Measurements from ENCODE around the gene FSD2.
A peak's percentile ranks its signal among the peaks of the same experiment; 100 is the strongest.

FSD2 gene

GRCh38 chr15:82805994-82806406, at the start of gene FSD2:
TSS of gene FSD2 (minus strand) at chr15:82806069. CDS start at chr15:82787390, 18,679 bp downstream.
- H3K4me3 Mint-ChIP-seq: no peak within 1 kb of the TSS
- H3K4me1 Mint-ChIP-seq (ENCODE audit: low read depth): peaks cover 11% of the 10 kb centered on the region
- H3K27ac Mint-ChIP-seq: no peak within 1 kb of the TSS
- no peak for DNase-seq (ENCODE audit: low spot score)
- H3K9me3 Mint-ChIP-seq: no peaks in the 10 kb centered on the region
- peaks cover 6% of the 10 kb centered on the region for H3K36me3 Mint-ChIP-seq (ENCODE audit: low read depth)
- H3K27me3 Mint-ChIP-seq (ENCODE audit: low read depth): peaks cover 54% of the 10 kb centered on the region

- no peaks in the 10 kb centered on the region for H3K27me3 Mint-ChIP-seq (ENCODE audit: low read depth)
- no peak for DNase-seq (ENCODE audit: low spot score)
- H3K4me3 Mint-ChIP-seq: no peak overlapping the region
- no peak overlapping the region for H3K27ac Mint-ChIP-seq
- no peaks in the 10 kb centered on the region for H3K9me3 Mint-ChIP-seq
- peaks cover 4% of the 10 kb centered on the region for H3K4me1 Mint-ChIP-seq (ENCODE audit: low read depth)
- peaks cover 21% of the 10 kb centered on the region for H3K36me3 Mint-ChIP-seq (ENCODE audit: low read depth)
These were observed 48.7 kb upstream of the FSD2 start for GRCh38 chr15:82854554-82854953.

GRCh38 chr15:82852941-82853561, 47.2 kb upstream of the FSD2 start:
- no peak for DNase-seq (ENCODE audit: low spot score)
- no peaks in the 10 kb centered on the region for H3K27me3 Mint-ChIP-seq (ENCODE audit: low read depth)
- no peaks in the 10 kb centered on the region for H3K9me3 Mint-ChIP-seq
- H3K4me1 Mint-ChIP-seq (ENCODE audit: low read depth): peaks cover 7% of the 10 kb centered on the region
- H3K36me3 Mint-ChIP-seq (ENCODE audit: low read depth): peaks cover 27% of the 10 kb centered on the region
- H3K4me3 Mint-ChIP-seq: no peak overlapping the region
- H3K27ac Mint-ChIP-seq: no peak overlapping the region

- Mint-ChIP-seq H3K4me3 (no peak overlapping the region), H3K9me3 (no peaks in the 10 kb centered on the region), H3K27me3 (ENCODE audit: low read depth) (no peaks in the 10 kb centered on the region), H3K4me1 (ENCODE audit: low read depth) (peaks cover 7% of the 10 kb centered on the region), H3K27ac (no peak overlapping the region), H3K36me3 (ENCODE audit: low read depth) (peaks cover 27% of the 10 kb centered on the region)
- no peak for DNase-seq (ENCODE audit: low spot score)
These were observed 46.2 kb upstream of the FSD2 start for GRCh38 chr15:82851981-82852511.

GRCh38 chr15:82851306-82851850, 45.5 kb upstream of the FSD2 start:
- peaks cover 7% of the 10 kb centered on the region for H3K4me1 Mint-ChIP-seq (ENCODE audit: low read depth)
- H3K36me3 Mint-ChIP-seq (ENCODE audit: low read depth): peaks cover 32% of the 10 kb centered on the region
- H3K27ac Mint-ChIP-seq: no peak overlapping the region
- no peaks in the 10 kb centered on the region for H3K9me3 Mint-ChIP-seq
- no peak for DNase-seq (ENCODE audit: low spot score)
- no peak overlapping the region for H3K4me3 Mint-ChIP-seq
- no peaks in the 10 kb centered on the region for H3K27me3 Mint-ChIP-seq (ENCODE audit: low read depth)

- no peak overlapping the region for H3K27ac Mint-ChIP-seq
These were observed 44.9 kb upstream of the FSD2 start for GRCh38 chr15:82850731-82851130.

GRCh38 chr15:82849556-82850512, 44.0 kb upstream of the FSD2 start:
- Mint-ChIP-seq H3K27me3 (ENCODE audit: low read depth) (peaks cover 3% of the 10 kb centered on the region), H3K4me3 (no peak overlapping the region), H3K4me1 (ENCODE audit: low read depth) (peaks cover 11% of the 10 kb centered on the region), H3K27ac (no peak overlapping the region), H3K9me3 (no peaks in the 10 kb centered on the region), H3K36me3 (ENCODE audit: low read depth) (peaks cover 35% of the 10 kb centered on the region)
- DNase-seq (ENCODE audit: low spot score): peak; percentile 48

More at GRCh38 chr15:82850731-82851130, 44.9 kb upstream of the FSD2 start:
- H3K4me3 Mint-ChIP-seq: no peak overlapping the region
- H3K36me3 Mint-ChIP-seq (ENCODE audit: low read depth): peaks cover 32% of the 10 kb centered on the region
- H3K27me3 Mint-ChIP-seq (ENCODE audit: low read depth): no peaks in the 10 kb centered on the region
- no peaks in the 10 kb centered on the region for H3K9me3 Mint-ChIP-seq
- DNase-seq (ENCODE audit: low spot score): no peak
- H3K4me1 Mint-ChIP-seq (ENCODE audit: low read depth): peaks cover 7% of the 10 kb centered on the region

- Mint-ChIP-seq H3K4me1 (ENCODE audit: low read depth) (peaks cover 13% of the 10 kb centered on the region), H3K36me3 (ENCODE audit: low read depth) (peaks cover 39% of the 10 kb centered on the region), H3K27me3 (ENCODE audit: low read depth) (peaks cover 6% of the 10 kb centered on the region), H3K9me3 (no peaks in the 10 kb centered on the region), H3K4me3 (no peak overlapping the region), H3K27ac (no peak overlapping the region)
- DNase-seq (ENCODE audit: low spot score): no peak
These were observed 42.5 kb upstream of the FSD2 start for GRCh38 chr15:82848241-82848993.

- no peak for DNase-seq (ENCODE audit: low spot score)
- H3K36me3 Mint-ChIP-seq (ENCODE audit: low read depth): peaks cover 39% of the 10 kb centered on the region
- H3K9me3 Mint-ChIP-seq: no peaks in the 10 kb centered on the region
- no peak overlapping the region for H3K27ac Mint-ChIP-seq
- peaks cover 13% of the 10 kb centered on the region for H3K4me1 Mint-ChIP-seq (ENCODE audit: low read depth)
- H3K27me3 Mint-ChIP-seq (ENCODE audit: low read depth): peaks cover 6% of the 10 kb centered on the region
- H3K4me3 Mint-ChIP-seq: no peak overlapping the region
These were observed 41.8 kb upstream of the FSD2 start for GRCh38 chr15:82847703-82848102.

GRCh38 chr15:82846621-82847020, 40.8 kb upstream of the FSD2 start:
- H3K27ac Mint-ChIP-seq: no peak overlapping the region

GRCh38 chr15:82845686-82846085, 39.8 kb upstream of the FSD2 start:
- no peak for DNase-seq (ENCODE audit: low spot score)
- H3K9me3 Mint-ChIP-seq: no peaks in the 10 kb centered on the region
- H3K36me3 Mint-ChIP-seq (ENCODE audit: low read depth): peaks cover 41% of the 10 kb centered on the region
- H3K4me1 Mint-ChIP-seq (ENCODE audit: low read depth): peaks cover 13% of the 10 kb centered on the region
- H3K27ac Mint-ChIP-seq: no peak overlapping the region
- H3K27me3 Mint-ChIP-seq (ENCODE audit: low read depth): peaks cover 6% of the 10 kb centered on the region
- no peak overlapping the region for H3K4me3 Mint-ChIP-seq

More at GRCh38 chr15:82846621-82847020, 40.8 kb upstream of the FSD2 start:
- Mint-ChIP-seq H3K27me3 (ENCODE audit: low read depth) (peaks cover 6% of the 10 kb centered on the region), H3K4me1 (ENCODE audit: low read depth) (peaks cover 13% of the 10 kb centered on the region), H3K4me3 (no peak overlapping the region), H3K9me3 (no peaks in the 10 kb centered on the region), H3K36me3 (ENCODE audit: low read depth) (peaks cover 43% of the 10 kb centered on the region)
- no peak for DNase-seq (ENCODE audit: low spot score)

GRCh38 chr15:82843566-82843965, 37.7 kb upstream of the FSD2 start:
- peaks cover 5% of the 10 kb centered on the region for H3K9me3 Mint-ChIP-seq
- no peak overlapping the region for H3K4me3 Mint-ChIP-seq
- no peak overlapping the region for H3K27ac Mint-ChIP-seq
- DNase-seq (ENCODE audit: low spot score): no peak
- peaks cover 6% of the 10 kb centered on the region for H3K4me1 Mint-ChIP-seq (ENCODE audit: low read depth)
- H3K36me3 Mint-ChIP-seq (ENCODE audit: low read depth): peaks cover 40% of the 10 kb centered on the region
- H3K27me3 Mint-ChIP-seq (ENCODE audit: low read depth): peaks cover 6% of the 10 kb centered on the region

GRCh38 chr15:82840166-82840565, 34.3 kb upstream of the FSD2 start:
- DNase-seq (ENCODE audit: low spot score): no peak
- Mint-ChIP-seq H3K9me3 (peaks cover 5% of the 10 kb centered on the region), H3K4me3 (no peak overlapping the region), H3K27me3 (ENCODE audit: low read depth) (peaks cover 6% of the 10 kb centered on the region), H3K36me3 (ENCODE audit: low read depth) (peaks cover 65% of the 10 kb centered on the region), H3K27ac (no peak overlapping the region), H3K4me1 (ENCODE audit: low read depth) (peaks cover 6% of the 10 kb centered on the region)
